Right cardiac atrium (tissue), 5 donors: ENCODE results near the gene CEL. TPM values are rescaled to one million over a fixed set of nuclear protein-coding genes. Genes with fewer than 3 reads are reported as not detected.

Experiments
- ATAC-seq, 2 donors: fragments of 200-7000 bp; cut with Tn5 transposase; one replicate each; pipeline versions ENCODE4 v1.8.0 to v1.9.1; 2020; ENCODE audit warnings: moderate library complexity in 2 of 2, mild to moderate bottlenecking in 1 of 2
- DNase-seq, 3 donors: peaks; one replicate each; pipeline ENCODE4 v3.0.0-alpha.2; 2020
- H3K27ac ChIP-seq: one replicate; pipeline ENCODE4 v1.5.1; 2013; ENCODE audit warnings: mild to moderate bottlenecking, low read length, control low read depth, moderate library complexity
- H3K27me3 ChIP-seq: one replicate; pipeline ENCODE4 v1.6.1; 2013; ENCODE audit not compliant: control insufficient read depth, insufficient read depth
- H3K4me1 ChIP-seq: one replicate; pipeline ENCODE4 v1.6.1; 2013; ENCODE audit warnings: low read length; ENCODE audit not compliant: control insufficient read depth, insufficient read depth
- H3K4me3 ChIP-seq: one replicate; pipeline ENCODE4 v1.5.1; 2013; ENCODE audit warnings: low read length, control low read depth
- H3K9me3 ChIP-seq: one replicate; pipeline ENCODE4 v1.6.1; 2013; ENCODE audit warnings: low read length; ENCODE audit not compliant: control insufficient read depth
- WGBS: extraction: QIAGEN DNeasy Blood & Tissue Kit; methylation state at CpG from one replicate; pipeline ENCODE4 v1.1.7; 2013; 5-methylcytosine and 5-hydroxymethylcytosine counted together
- intact Hi-C, 4 donors: fragments of 100-400 bp; cut with DNase I; formaldehyde crosslinking; loops; one replicate each; pipeline versions ENCODE4 v1.11.0 to v1.14.0; 2022 to 2023
- microRNA-seq, 2 donors: library from miRNA; unstranded; fragments of <30 nt; microRNA quantifications; one replicate each; pipeline ENCODE4 v1.2.0, GENCODE V29; 2020 to 2021
- polyA plus RNA-seq: library from polyadenylated mRNA; stranded (reverse); fragments of 200-250 nt; gene quantifications from one replicate; pipeline ENCODE4 v1.2.3, GENCODE V29; 2013
- total RNA-seq, 4 donors: library from RNA; stranded (reverse); fragmentation: NEBNext Ultra II Directional; extraction: Animal tissue kit (Norgen Biotek cat#: 25700); gene quantifications; one replicate each; pipeline ENCODE4 v1.2.1, GENCODE V29; 2021
- donor health status: healthy with polysubstance abuse.
- donor health status: DM: no; HTN: yes; CAD: no.
- donor health status: DM: no; HTN: no; CAD: no.
- donor health status: DM: no; HTN: yes; CAD: no; lungs with severe emphysema.
- donor health status: DM: yes; HTN: yes; CAD: no.

The CEL gene
- total and polyA plus RNA-seq, 5 donors: 2.8 to 9.7 (median 4.0) TPM

GRCh38 chr9:133119103-133119845 lies 57.5 kb downstream of the CEL start:
- intact Hi-C loops: no loop called here
- Histone ChIP-seq H3K4me3 (peak overlapping the region; percentile 63), H3K27me3 (no peaks in the 10 kb centered on the region), H3K9me3 (no peaks in the 10 kb centered on the region), H3K4me1 (peaks cover 42% of the 10 kb centered on the region), H3K27ac (peak overlapping the region; percentile 65)
- DNase-seq: peak; percentile 61 to 83 (median 72)
- ATAC-seq: peak in 1 of 2 donors; percentile 23
- WGBS: 26% methylated on average over 21 of the region's 21 CpGs

DNA sequence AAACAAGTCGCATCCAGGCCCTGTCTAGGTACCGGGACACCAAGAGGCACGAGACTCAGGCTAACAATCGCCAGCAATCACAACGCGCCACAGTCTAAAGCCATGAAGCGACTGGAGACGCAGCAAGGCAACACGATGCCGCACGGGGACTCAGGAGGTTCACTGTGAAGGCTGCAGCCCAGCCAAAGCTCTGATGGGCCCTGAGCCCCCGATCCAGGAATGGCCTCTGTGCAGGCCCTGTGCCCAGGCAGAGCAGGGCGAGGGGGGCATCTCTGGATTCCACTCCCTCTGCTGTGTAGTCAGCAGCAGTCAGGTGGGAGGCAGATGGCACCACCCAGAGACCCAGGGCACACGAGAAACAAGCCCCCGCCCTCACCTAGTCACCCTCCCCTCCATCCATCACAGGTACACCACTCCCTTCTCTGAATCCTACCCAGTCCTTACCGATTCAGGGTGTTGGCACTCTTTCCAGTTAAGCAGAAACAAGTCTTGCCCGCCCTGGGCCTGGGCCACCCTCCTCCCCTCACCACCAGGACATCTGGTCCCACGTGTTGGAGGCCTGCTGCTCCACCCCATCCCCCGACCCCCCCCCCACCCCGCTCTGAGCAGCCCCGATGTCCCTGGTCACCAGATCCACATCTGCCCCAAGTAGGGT lies 58.2 kb downstream of the CEL start:
- intact Hi-C loops: no loop called here

GRCh38 chr9:133120501-133121197 lies 58.9 kb downstream of the CEL start:
- Histone ChIP-seq H3K27me3 (no peaks in the 10 kb centered on the region), H3K9me3 (no peaks in the 10 kb centered on the region), H3K4me3 (peak overlapping the region; percentile 63), H3K27ac (peak overlapping the region; percentile 65), H3K4me1 (peaks cover 34% of the 10 kb centered on the region)
- WGBS: 1% methylated on average over 66 of the region's 66 CpGs
- intact Hi-C loops: no loop called here
- peak; percentile 1 to 2 for ATAC-seq
- DNase-seq: no peak

More for the DNA sequence above, 58.2 kb downstream of the CEL start:
- ATAC-seq: no peak
- 22% methylated on average over 21 of the region's 21 CpGs for WGBS
- DNase-seq: peak in 2 of 3 donors; percentile 60 to 68
- H3K4me1 ChIP-seq: peaks cover 35% of the 10 kb centered on the region
- H3K27ac ChIP-seq: peak overlapping the region; percentile 65
- H3K4me3 ChIP-seq: peak overlapping the region; percentile 63
- no peaks in the 10 kb centered on the region for H3K27me3 ChIP-seq
- no peaks in the 10 kb centered on the region for H3K9me3 ChIP-seq

Small RNAs within 50 kb of the gene (microRNA-seq; reads per million reads assigned to microRNA genes)
- gene MIR6877: 0.54 to 2.1 reads per million in 2 donors

Other genes starting within 250 kb of the CEL start
- 1 to 10 TPM in 1 of 4 donors, under 1 TPM in 3; 0.25 to 1.0 (median 0.31) TPM for gene AK8, start 183.7 kb upstream of the CEL start, total RNA-seq
- gene AK8, start 183.7 kb upstream of the CEL start, polyA plus RNA-seq: 0.66 TPM
- gene SPACA9, start 183.1 kb upstream of the CEL start, total RNA-seq: 10 to 100 TPM in 1 of 4 donors, 1 to 10 TPM in 3; 6.2 to 10.4 (median 8.7) TPM
- 11.2 TPM for gene SPACA9, start 183.1 kb upstream of the CEL start, polyA plus RNA-seq
- gene TSC1, start 117.4 kb upstream of the CEL start, total RNA-seq: 10 to 100 TPM; 30.5 to 43.1 (median 38.6) TPM
- 15.7 TPM for gene TSC1, start 117.4 kb upstream of the CEL start, polyA plus RNA-seq
- gene GFI1B, start 83.3 kb upstream of the CEL start, total RNA-seq: under 1 TPM; 0.32 to 0.56 (median 0.40) TPM
- 0.16 TPM for gene GFI1B, start 83.3 kb upstream of the CEL start, polyA plus RNA-seq
- gene GTF3C5, start 31.0 kb upstream of the CEL start, total RNA-seq: 10 to 100 TPM; 28.9 to 41.1 (median 32.4) TPM
- gene GTF3C5, start 31.0 kb upstream of the CEL start, polyA plus RNA-seq: 39.2 TPM
- gene RALGDS, start 59.3 kb downstream of the CEL start, total RNA-seq: 10 to 100 TPM; 18.5 to 36.3 (median 32.1) TPM
- gene RALGDS, start 59.3 kb downstream of the CEL start, polyA plus RNA-seq: 33.8 TPM
- 10 to 100 TPM in 3 of 4 donors, 1 to 10 TPM in 1; 9.6 to 12.8 (median 11.3) TPM for gene GBGT1, start 101.9 kb downstream of the CEL start, total RNA-seq
- gene GBGT1, start 101.9 kb downstream of the CEL start, polyA plus RNA-seq: 7.4 TPM
- not detected for gene OBP2B, start 147.3 kb downstream of the CEL start, total RNA-seq
- gene OBP2B, start 147.3 kb downstream of the CEL start, polyA plus RNA-seq: not detected
- gene ABO, start 213.2 kb downstream of the CEL start, total RNA-seq: 1 to 10 TPM in 3 of 4 donors, under 1 TPM in 1; 0.66 to 2.0 (median 1.6) TPM
- 1.0 TPM for gene ABO, start 213.2 kb downstream of the CEL start, polyA plus RNA-seq